ENCODE data around the gene NOL9. TPM values are rescaled to one million over a fixed set of nuclear protein-coding genes. Genes with fewer than 3 reads are reported as not detected.
A peak's percentile ranks its signal among the peaks of the same experiment; 100 is the strongest.

Gene NOL9
- total and polyA plus RNA-seq, 9 of the 15 experiments (the other 6 are each of a cell fraction or from before 2014, with no cell fraction given), result 5.6 to 76.5 (median 47.3) TPM

DNA sequence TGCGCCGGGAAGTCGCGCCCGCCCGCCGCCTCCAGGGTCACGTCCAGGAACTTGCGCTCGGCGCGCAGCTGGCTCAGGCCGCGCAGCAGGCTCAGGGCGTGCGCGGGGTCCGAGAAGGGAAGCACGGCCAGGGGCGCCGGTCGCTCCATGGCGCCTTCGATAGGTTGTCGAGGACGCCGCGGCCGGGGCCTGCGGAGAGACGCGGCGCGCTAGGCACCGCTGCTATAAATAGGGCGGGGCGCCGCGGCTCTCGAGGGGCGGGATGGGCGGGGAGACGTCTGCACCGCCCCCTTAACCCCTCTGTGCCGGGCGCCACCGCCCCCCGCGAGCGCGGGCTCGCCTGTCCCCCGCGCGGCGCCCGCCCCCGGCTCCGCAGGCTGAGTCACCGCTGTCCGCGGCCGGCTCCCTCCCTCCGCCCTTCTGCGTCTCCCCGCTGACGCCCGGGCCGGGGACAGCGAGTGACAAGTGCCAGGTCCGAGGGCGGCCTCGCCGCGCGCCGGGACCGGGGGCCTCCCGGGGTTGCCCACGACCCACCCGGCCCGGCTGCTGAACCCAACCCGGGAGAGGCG lies 48.4 kb upstream of the NOL9 start, which contains the start of gene KLHL21 (continued):
- TF ChIP-seq ZNF318 (IDR thresholded peaks at IDR 0.05; ENCODE audit: borderline replicate concordance in 1 of 2, low read depth in 1 of 2) (no peak), BMI1 (IDR thresholded peaks at IDR 0.05; ENCODE audit: low read length) (no peak), XRCC5 (IDR thresholded peaks at IDR 0.05; ENCODE audit: low read depth, low read length) (no peak), RUNX1 (IDR thresholded peaks at IDR 0.05; ENCODE audit: low read depth) (no peak), GTF2B (IDR thresholded peaks at IDR 0.05; ENCODE audit: extremely low read depth, insufficient read length) (no peak), ARID2 (IDR thresholded peaks at IDR 0.05) (no peak), MEIS2 (IDR thresholded peaks at IDR 0.05; ENCODE audit: partially characterized antibody) (peak; percentile 52)
- TF ChIP-seq, protein P1, sequence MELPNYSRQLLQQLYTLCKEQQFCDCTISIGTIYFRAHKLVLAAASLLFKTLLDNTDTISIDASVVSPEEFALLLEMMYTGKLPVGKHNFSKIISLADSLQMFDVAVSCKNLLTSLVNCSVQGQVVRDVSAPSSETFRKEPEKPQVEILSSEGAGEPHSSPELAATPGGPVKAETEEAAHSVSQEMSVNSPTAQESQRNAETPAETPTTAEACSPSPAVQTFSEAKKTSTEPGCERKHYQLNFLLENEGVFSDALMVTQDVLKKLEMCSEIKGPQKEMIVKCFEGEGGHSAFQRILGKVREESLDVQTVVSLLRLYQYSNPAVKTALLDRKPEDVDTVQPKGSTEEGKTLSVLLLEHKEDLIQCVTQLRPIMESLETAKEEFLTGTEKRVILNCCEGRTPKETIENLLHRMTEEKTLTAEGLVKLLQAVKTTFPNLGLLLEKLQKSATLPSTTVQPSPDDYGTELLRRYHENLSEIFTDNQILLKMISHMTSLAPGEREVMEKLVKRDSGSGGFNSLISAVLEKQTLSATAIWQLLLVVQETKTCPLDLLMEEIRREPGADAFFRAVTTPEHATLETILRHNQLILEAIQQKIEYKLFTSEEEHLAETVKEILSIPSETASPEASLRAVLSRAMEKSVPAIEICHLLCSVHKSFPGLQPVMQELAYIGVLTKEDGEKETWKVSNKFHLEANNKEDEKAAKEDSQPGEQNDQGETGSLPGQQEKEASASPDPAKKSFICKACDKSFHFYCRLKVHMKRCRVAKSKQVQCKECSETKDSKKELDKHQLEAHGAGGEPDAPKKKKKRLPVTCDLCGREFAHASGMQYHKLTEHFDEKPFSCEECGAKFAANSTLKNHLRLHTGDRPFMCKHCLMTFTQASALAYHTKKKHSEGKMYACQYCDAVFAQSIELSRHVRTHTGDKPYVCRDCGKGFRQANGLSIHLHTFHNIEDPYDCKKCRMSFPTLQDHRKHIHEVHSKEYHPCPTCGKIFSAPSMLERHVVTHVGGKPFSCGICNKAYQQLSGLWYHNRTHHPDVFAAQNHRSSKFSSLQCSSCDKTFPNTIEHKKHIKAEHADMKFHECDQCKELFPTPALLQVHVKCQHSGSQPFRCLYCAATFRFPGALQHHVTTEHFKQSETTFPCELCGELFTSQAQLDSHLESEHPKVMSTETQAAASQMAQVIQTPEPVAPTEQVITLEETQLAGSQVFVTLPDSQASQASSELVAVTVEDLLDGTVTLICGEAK (IDR thresholded peaks at IDR 0.05), result no peak
- TF ChIP-seq, protein P1 (CRISPR knock-in tag; IDR thresholded peaks at IDR 0.05), result no peak
